ENCODE results near the gene SCAMP3. TPM values are rescaled to one million over a fixed set of nuclear protein-coding genes. Genes with fewer than 3 reads are reported as not detected.

The SCAMP3 gene
- total RNA-seq, 1 experiment from 2014 or later: 64.2 TPM

DNA sequence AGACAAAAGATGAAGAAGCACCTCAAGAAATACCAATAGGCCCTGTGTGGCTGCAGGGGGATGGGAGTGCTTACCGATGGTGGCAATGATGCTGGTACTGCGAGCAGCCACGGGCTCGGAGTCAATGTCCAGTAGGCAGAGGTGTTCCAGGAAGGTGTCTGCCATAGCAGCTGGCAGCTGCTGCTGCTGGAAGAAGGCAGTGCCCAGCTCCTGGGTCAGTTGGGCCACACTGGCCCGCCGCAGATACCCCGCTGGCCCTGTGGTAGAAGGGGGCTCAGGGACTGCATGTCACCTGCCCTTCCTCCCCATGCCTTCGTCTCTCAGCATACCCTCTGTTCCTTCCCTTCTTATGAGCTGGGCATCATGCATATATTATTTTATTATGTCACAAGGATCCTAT is 37.9 kb upstream of the SCAMP3 start:
- CTCF ChIA-PET: no interaction called here

GRCh38 chr1:155297384-155297783 is 35.2 kb upstream of the SCAMP3 start:
- no peak overlapping the region for H3K27ac ChIP-seq (ENCODE audit: low read depth, low read length)
- ATAC-seq: no peak
- no peaks in the 10 kb centered on the region for H3K36me3 ChIP-seq (ENCODE audit: control insufficient read depth in 1 of 2, insufficient read depth in 2 of 2, low read length in 2 of 2)
- POLR2A ChIA-PET: no interaction called here
- RAD21 ChIA-PET (ENCODE audit: low non-redundant PET in 1 of 2, low total read pairs in 2 of 2, uncharacterized antibody in 2 of 2, unreplicated experiment in 2 of 2): no interaction called here
- H3K9me2 ChIP-seq (ENCODE audit: insufficient read depth): no peaks in the 10 kb centered on the region
- no peaks in the 10 kb centered on the region for H3K27me3 ChIP-seq (ENCODE audit: insufficient read depth, low read length)
- no peak overlapping the region for H3K4me2 ChIP-seq (ENCODE audit: low read length)
- H2AFZ ChIP-seq (ENCODE audit: low read depth, low read length, poor library complexity, severe bottlenecking): no peak overlapping the region
- H3K9me3 ChIP-seq (ENCODE audit: control insufficient read depth in 1 of 2, insufficient read depth in 1 of 2, low read depth in 1 of 2, low read length in 2 of 2): no peaks in the 10 kb centered on the region
- CTCF ChIA-PET: no interaction called here
- DNase-seq (ENCODE audit: low read depth, low spot score): no peak
- no peaks in the 10 kb centered on the region for H3K79me2 ChIP-seq (ENCODE audit: insufficient read depth, low read length)
- no peaks in the 10 kb centered on the region; a peak in 1 of 4 replicates for H3K4me1 ChIP-seq (ENCODE audit: control insufficient read depth in 1 of 2, insufficient read depth in 2 of 2, low read length in 2 of 2)
- BruUV-seq (replicated peaks): no TSS peak
- TF ChIP-seq ELF1 (IDR thresholded peaks at IDR 0.05; ENCODE audit: borderline replicate concordance, low read depth) (no peak), ZBTB33 (IDR thresholded peaks at IDR 0.05; ENCODE audit: extremely low read depth, insufficient replicate concordance, low read length) (no peak), TCF7L2 (IDR thresholded peaks at IDR 0.05; ENCODE audit: borderline replicate concordance, extremely low read depth, insufficient read depth, insufficient read length) (no peak), CTCF (IDR thresholded peaks at IDR 0.05 in 2 of 3, conservative IDR thresholded peaks at IDR 0.05 in 1 of 3; ENCODE audit: borderline replicate concordance in 1 of 3, insufficient read depth in 1 of 3, low read depth in 2 of 3, low read length in 2 of 3) (no peak), EGR1 (IDR thresholded peaks at IDR 0.05; ENCODE audit: low read depth) (no peak), EZH2 (IDR thresholded peaks at IDR 0.05) (no peak), JUND (IDR thresholded peaks at IDR 0.05) (no peak), SP1 (IDR thresholded peaks at IDR 0.05; ENCODE audit: low read depth) (no peak), EZH2phosphoT487 (IDR thresholded peaks at IDR 0.05; ENCODE audit: borderline replicate concordance) (no peak), ZNF274 (IDR thresholded peaks at IDR 0.05; ENCODE audit: low read depth, low read length) (no peak), SRF (IDR thresholded peaks at IDR 0.05; ENCODE audit: low read depth) (no peak), CBX3 (IDR thresholded peaks at IDR 0.05; ENCODE audit: low read depth) (no peak), RAD21 (IDR thresholded peaks at IDR 0.05; ENCODE audit: low read depth) (no peak)
- TF ChIP-seq, protein P1, sequence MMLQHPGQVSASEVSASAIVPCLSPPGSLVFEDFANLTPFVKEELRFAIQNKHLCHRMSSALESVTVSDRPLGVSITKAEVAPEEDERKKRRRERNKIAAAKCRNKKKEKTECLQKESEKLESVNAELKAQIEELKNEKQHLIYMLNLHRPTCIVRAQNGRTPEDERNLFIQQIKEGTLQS (IDR thresholded peaks at IDR 0.05): no peak
- TF ChIP-seq, protein P2, sequence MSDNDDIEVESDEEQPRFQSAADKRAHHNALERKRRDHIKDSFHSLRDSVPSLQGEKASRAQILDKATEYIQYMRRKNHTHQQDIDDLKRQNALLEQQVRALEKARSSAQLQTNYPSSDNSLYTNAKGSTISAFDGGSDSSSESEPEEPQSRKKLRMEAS (IDR thresholded peaks at IDR 0.05): no peak
- H3K9ac ChIP-seq (ENCODE audit: low read length): no peak overlapping the region
- no peaks in the 10 kb centered on the region for H4K20me1 ChIP-seq (ENCODE audit: insufficient read depth)
- intact Hi-C loops (cut with micrococcal nuclease): no loop called here
- no peak overlapping the region for H3K4me3 ChIP-seq (replicated peaks in 1 of 2; ENCODE audit: low read depth in 1 of 2, low read length in 2 of 2)

More for the DNA sequence above, 37.9 kb upstream of the SCAMP3 start:
- no peaks in the 10 kb centered on the region for H3K79me2 ChIP-seq (ENCODE audit: insufficient read depth, low read length)
- H4K20me1 ChIP-seq (ENCODE audit: insufficient read depth): no peaks in the 10 kb centered on the region
- H3K4me1 ChIP-seq (ENCODE audit: control insufficient read depth in 1 of 2, insufficient read depth in 2 of 2, low read length in 2 of 2): no peaks in the 10 kb centered on the region; a peak in 1 of 4 replicates
- H3K9ac ChIP-seq (ENCODE audit: low read length): no peak overlapping the region
- intact Hi-C loops (cut with micrococcal nuclease): no loop called here
- no peaks in the 10 kb centered on the region for H3K9me2 ChIP-seq (ENCODE audit: insufficient read depth)
- no peaks in the 10 kb centered on the region for H3K36me3 ChIP-seq (ENCODE audit: control insufficient read depth in 1 of 2, insufficient read depth in 2 of 2, low read length in 2 of 2)
- TF ChIP-seq ZNF274 (IDR thresholded peaks at IDR 0.05; ENCODE audit: low read depth, low read length): no peak
- TF ChIP-seq, protein P1 (IDR thresholded peaks at IDR 0.05): no peak
- no peak for TF ChIP-seq YY1 (IDR thresholded peaks at IDR 0.05; ENCODE audit: extremely low read depth, insufficient replicate concordance, low read depth, low read length)
- no peak for TF ChIP-seq SP1 (IDR thresholded peaks at IDR 0.05; ENCODE audit: low read depth)
- H3K9me3 ChIP-seq (ENCODE audit: control insufficient read depth in 1 of 2, insufficient read depth in 1 of 2, low read depth in 1 of 2, low read length in 2 of 2): no peaks in the 10 kb centered on the region
- H3K4me2 ChIP-seq (ENCODE audit: low read length): no peak overlapping the region
- no peaks in the 10 kb centered on the region for H3K27me3 ChIP-seq (ENCODE audit: insufficient read depth, low read length)
- no peak overlapping the region for H3K27ac ChIP-seq (ENCODE audit: low read depth, low read length)
- ChIA-PET RAD21 (ENCODE audit: low non-redundant PET in 1 of 2, low total read pairs in 2 of 2, uncharacterized antibody in 2 of 2, unreplicated experiment in 2 of 2) (no interaction called here), POLR2A (no interaction called here)
- no TSS peak for BruUV-seq (replicated peaks)
- ATAC-seq (no peak), DNase-seq (ENCODE audit: low read depth, low spot score) (no peak)
- no peak overlapping the region for H3K4me3 ChIP-seq (replicated peaks in 1 of 2; ENCODE audit: low read depth in 1 of 2, low read length in 2 of 2)
- no peak overlapping the region for H2AFZ ChIP-seq (ENCODE audit: low read depth, low read length, poor library complexity, severe bottlenecking)
